Right atrium auricular region (tissue), 2 donors: ENCODE measurements around the gene RREB1. TPM values are rescaled to one million over a fixed set of nuclear protein-coding genes. Genes with fewer than 3 reads are reported as not detected.
A peak's percentile ranks its signal among the peaks of the same experiment; 100 is the strongest.

Experiments
- DNase-seq: peaks from one replicate; pipeline ENCODE4 v3.0.0-alpha.2; 2019; ENCODE audit warnings: low spot score
- H3K27ac ChIP-seq, 2 donors: fragments of 200-600 bp; sonication (generic); 1 replicate in 1 of 2; 2 replicates in 1 of 2; pipeline ENCODE4 v1.5.1; 2016 to 2019
- H3K27me3 ChIP-seq, 2 donors: fragments of 200-600 bp; sonication (generic); one replicate each; pipeline versions ENCODE4 v1.5.1 to v1.6.0; 2017 to 2019
- H3K36me3 ChIP-seq: fragments of 200-600 bp; sonication (generic); one replicate; pipeline ENCODE4 v1.5.1; 2016
- H3K4me1 ChIP-seq, 2 donors: fragments of 200-600 bp; sonication (generic); one replicate each; pipeline versions ENCODE4 v1.5.1 to v1.6.0; 2017 to 2019
- H3K4me3 ChIP-seq, 2 donors: fragments of 200-600 bp; sonication (generic); 1 replicate in 1 of 2; 2 replicates in 1 of 2; pipeline ENCODE4 v1.5.1; 2017 to 2019; ENCODE audit warnings: mild to moderate bottlenecking in 1 of 2, moderate library complexity in 1 of 2
- H3K9me3 ChIP-seq, 2 donors: fragments of 200-600 bp; sonication (generic); one replicate each; pipeline ENCODE4 v1.5.1; 2019
- total RNA-seq, 2 donors: library from RNA; depleted of rRNA; stranded (reverse); fragments of >200 nt; gene quantifications; one replicate each; pipeline ENCODE4 v1.1.0, GENCODE V29; 2016
- TF ChIP-seq, protein P1 (sequence below), 2 donors: fragments of 200-600 bp; sonication (generic); IDR thresholded peaks; one replicate each; pipeline ENCODE4 v1.5.1; 2019; ENCODE audit warnings: antibody characterized with exemption in 2 of 2

The RREB1 gene
- total RNA-seq, 2 donors from 2014 or later: 25.5 to 30.3 TPM

DNA sequence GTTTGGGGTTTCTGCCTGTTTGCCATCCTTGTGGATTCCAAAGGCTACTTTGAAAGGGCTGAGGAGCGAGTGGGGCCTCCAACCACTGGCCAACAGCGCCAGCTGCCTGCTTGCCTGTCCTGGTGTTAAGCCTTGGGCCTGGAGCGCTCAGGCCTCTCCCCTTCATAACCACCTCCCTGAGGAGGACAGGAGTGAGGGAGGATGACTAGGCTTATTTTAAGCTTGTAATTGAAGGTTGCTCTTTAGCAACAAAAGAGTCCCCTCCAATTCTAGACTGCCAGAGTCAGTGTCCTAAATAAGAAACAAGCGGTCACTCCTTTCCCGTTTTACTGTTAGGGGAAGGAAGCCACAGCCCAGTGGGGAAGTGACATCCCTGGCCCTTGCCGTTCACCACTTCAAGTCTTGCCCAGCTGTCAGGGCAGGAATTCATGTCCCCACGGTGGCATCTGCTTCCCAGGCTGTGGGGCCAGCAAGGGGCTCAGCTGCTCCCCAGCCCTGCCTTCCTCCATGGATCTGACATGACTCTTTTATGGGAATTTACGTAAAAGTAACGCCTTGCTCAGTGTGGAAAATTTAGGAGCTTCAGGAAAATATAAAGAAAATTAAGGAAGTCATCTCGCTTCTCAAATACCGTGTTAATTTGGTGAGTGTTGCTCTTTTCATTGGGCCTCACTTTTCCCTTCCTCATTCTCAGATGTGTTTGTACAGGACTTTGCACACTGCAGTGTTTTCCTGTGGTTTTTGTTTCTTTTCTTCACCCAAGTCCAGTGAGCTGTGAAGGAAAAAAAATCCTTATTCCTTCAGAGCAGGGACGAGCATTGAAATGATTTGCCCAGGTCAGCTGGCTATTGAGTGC is 147.4 kb downstream of the RREB1 start:
- TF ChIP-seq, protein P1, sequence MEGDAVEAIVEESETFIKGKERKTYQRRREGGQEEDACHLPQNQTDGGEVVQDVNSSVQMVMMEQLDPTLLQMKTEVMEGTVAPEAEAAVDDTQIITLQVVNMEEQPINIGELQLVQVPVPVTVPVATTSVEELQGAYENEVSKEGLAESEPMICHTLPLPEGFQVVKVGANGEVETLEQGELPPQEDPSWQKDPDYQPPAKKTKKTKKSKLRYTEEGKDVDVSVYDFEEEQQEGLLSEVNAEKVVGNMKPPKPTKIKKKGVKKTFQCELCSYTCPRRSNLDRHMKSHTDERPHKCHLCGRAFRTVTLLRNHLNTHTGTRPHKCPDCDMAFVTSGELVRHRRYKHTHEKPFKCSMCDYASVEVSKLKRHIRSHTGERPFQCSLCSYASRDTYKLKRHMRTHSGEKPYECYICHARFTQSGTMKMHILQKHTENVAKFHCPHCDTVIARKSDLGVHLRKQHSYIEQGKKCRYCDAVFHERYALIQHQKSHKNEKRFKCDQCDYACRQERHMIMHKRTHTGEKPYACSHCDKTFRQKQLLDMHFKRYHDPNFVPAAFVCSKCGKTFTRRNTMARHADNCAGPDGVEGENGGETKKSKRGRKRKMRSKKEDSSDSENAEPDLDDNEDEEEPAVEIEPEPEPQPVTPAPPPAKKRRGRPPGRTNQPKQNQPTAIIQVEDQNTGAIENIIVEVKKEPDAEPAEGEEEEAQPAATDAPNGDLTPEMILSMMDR (IDR thresholded peaks at IDR 0.05): no peak
- Histone ChIP-seq H3K36me3 (peaks cover 18% of the 10 kb centered on the region), H3K4me3 (no peak overlapping the region), H3K4me1 (peaks cover 0 to 9% of the 10 kb centered on the region in 2 donors), H3K27me3 (no peaks in the 10 kb centered on the region), H3K9me3 (peaks cover 0 to 11% of the 10 kb centered on the region in 2 donors), H3K27ac (peak overlapping the region; percentile 26 to 62)
- no peak for DNase-seq

DNA sequence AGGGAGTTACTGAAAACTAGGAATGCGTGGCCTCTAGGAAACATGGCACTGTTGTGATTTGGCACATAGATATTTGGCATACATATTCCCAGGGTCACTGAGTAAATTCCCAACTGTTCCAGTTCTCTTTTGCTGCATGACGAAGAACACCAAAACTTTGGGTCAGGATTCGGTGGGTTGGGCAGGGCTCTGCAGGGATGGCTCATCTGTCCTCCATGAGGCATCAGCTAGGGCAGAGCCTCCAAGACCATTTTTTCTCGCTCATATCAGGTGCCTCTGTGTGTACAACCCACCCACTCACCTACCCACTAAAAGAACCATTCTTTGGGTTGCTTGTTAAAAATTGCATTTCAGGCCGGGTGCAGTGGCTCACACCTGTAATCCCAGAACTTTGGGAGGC is 148.2 kb downstream of the RREB1 start:
- Histone ChIP-seq H3K9me3 (peaks cover 0 to 11% of the 10 kb centered on the region in 2 donors), H3K36me3 (peaks cover 11% of the 10 kb centered on the region), H3K4me1 (peaks cover 0 to 15% of the 10 kb centered on the region in 2 donors), H3K27ac (peak overlapping the region in 1 of 2 donors; percentile 6), H3K4me3 (no peak overlapping the region), H3K27me3 (no peaks in the 10 kb centered on the region)
- TF ChIP-seq, protein P1 (IDR thresholded peaks at IDR 0.05): no peak
- no peak for DNase-seq

DNA sequence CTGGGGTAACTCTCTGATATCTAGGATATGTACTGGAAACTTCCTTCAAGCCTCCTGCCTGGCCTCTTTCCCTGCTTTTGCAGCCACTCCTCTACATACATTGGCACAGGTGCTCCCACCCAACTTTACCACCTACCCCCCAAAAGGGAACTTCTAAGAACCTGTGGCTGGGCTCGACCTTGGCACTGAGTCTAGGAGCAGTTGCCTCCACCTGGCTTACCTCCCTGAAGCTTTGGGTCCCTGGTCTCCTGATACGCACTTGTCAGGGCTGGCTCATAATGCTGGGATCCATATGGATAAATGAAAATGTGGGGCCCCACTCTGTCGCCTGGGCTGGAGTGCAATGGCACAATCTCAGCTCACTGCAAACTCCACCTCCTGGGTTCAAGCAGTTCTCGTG is 149.0 kb downstream of the RREB1 start:
- no peak overlapping the region for H3K27ac ChIP-seq
- DNase-seq: no peak

DNA sequence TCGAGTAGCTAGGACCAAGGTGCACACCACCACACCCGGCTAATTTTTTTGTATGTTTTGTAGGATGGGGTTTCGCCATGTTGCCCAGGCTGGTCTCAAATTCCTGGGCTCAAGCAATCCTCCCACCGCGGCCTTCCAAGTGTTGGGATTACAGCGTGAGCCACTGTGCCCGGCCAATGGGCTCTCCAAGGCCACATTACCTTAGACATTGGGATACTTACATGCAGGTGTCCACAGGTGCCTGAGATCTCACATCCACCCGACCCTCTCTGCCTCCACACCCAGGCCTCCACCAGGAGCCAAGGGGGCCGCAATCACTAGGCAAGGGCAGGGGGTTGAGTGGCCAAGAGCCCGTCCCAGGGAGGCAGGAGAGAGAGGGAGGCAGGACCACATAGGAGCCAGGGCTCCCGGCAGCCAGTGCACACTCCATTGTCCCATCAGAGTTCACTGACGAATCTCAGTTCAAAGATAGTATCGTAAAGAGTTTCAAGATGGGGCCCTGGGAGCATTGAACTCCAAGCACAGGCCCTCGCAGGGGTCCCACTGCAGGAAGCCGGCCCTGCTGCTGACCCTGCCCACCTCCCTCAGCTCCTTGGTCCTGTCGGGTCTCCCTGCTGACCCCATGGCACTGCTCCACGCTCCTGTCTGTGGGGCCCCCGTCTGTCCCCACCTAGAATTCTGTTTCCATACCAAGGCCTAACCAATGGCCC is 149.9 kb downstream of the RREB1 start:
- no peak for DNase-seq
- H3K27me3 ChIP-seq: no peaks in the 10 kb centered on the region
- TF ChIP-seq, protein P1 (IDR thresholded peaks at IDR 0.05): no peak

More for the DNA sequence above, 149.0 kb downstream of the RREB1 start:
- Histone ChIP-seq H3K36me3 (peaks cover 2% of the 10 kb centered on the region), H3K9me3 (peaks cover 0 to 11% of the 10 kb centered on the region in 2 donors), H3K27me3 (no peaks in the 10 kb centered on the region), H3K4me1 (peaks cover 0 to 20% of the 10 kb centered on the region in 2 donors), H3K4me3 (no peak overlapping the region)
- TF ChIP-seq, protein P1 (IDR thresholded peaks at IDR 0.05): no peak

DNA sequence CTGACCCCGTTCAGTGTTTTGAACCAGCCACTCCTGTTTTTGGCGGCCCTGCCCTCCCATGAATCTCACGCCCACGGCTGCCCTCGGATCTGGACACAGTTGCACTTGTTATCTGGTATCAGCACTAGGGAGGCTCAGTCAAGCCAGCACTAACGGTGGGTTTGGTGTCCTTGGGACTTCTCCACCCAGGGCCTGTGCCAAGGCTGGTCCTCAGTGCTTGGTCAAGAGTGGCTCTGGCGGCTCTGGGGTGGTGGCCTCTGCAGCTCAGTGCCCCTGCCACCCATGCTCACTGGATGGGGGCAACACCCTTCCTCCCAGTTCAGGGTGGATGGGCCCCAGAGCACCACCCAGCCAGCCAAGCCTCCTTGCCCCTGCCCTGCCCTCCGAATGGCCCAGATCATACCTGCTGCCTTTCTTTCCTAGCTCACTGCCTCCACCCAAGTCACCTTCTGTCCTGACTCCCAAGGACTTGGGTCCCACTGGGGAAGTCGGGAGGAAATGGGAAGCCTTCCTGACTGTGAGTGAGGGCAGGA is 150.5 kb downstream of the RREB1 start:
- Histone ChIP-seq H3K27me3 (no peaks in the 10 kb centered on the region), H3K36me3 (no peaks in the 10 kb centered on the region), H3K9me3 (peaks cover 0 to 11% of the 10 kb centered on the region in 2 donors), H3K4me3 (no peak overlapping the region), H3K27ac (no peak overlapping the region), H3K4me1 (peaks cover 0 to 22% of the 10 kb centered on the region in 2 donors)
- TF ChIP-seq, protein P1 (IDR thresholded peaks at IDR 0.05): no peak
- no peak for DNase-seq

More for the DNA sequence above, 149.9 kb downstream of the RREB1 start:
- no peaks in the 10 kb centered on the region for H3K36me3 ChIP-seq
- peaks cover 0 to 22% of the 10 kb centered on the region in 2 donors for H3K4me1 ChIP-seq
- no peak overlapping the region for H3K4me3 ChIP-seq
- H3K9me3 ChIP-seq: peaks cover 0 to 11% of the 10 kb centered on the region in 2 donors
- no peak overlapping the region for H3K27ac ChIP-seq
